ENCODE measurements around the gene PRKX.
A peak's percentile ranks its signal among the peaks of the same experiment; 100 is the strongest.
"Not testable (repeated sequence)": the region's sequence is repeated elsewhere in the genome, so short reads cannot be mapped to it uniquely, and the experiment has no call there.

PRKX gene

GRCh38 chrX:3717742-3718420, 4.4 kb upstream of the PRKX start:
- Histone ChIP-seq H3K79me2 (ENCODE audit: control insufficient read depth, low read length) (peaks cover under 1% of the 10 kb centered on the region), H3K9me3 (ENCODE audit: control insufficient read depth, insufficient read depth, low read length) (no peaks in the 10 kb centered on the region), H3K36me3 (ENCODE audit: control insufficient read depth, low read length) (no peaks in the 10 kb centered on the region), H3K9me2 (replicated peaks; ENCODE audit: control insufficient read depth, low read length) (no peaks in the 10 kb centered on the region), H3K4me2 (ENCODE audit: low read length) (no peak overlapping the region), H4K20me1 (ENCODE audit: control insufficient read depth, insufficient read depth, low read depth, low read length) (no peaks in the 10 kb centered on the region), H3K27me3 (ENCODE audit: control insufficient read depth, low read length) (no peaks in the 10 kb centered on the region), H3K27ac (ENCODE audit: low read depth, low read length) (no peak overlapping the region), H3K4me3 (ENCODE audit: low read length) (no peak overlapping the region), H3F3A (ENCODE audit: control insufficient read depth, insufficient read depth) (no peaks in the 10 kb centered on the region), H3K4me1 (ENCODE audit: control insufficient read depth, low read length) (peaks cover 4% of the 10 kb centered on the region; the same call in 1 of the 2 replicates)
- TF ChIP-seq CTCF (IDR thresholded peaks at IDR 0.05; ENCODE audit: low read depth, low read length, poor library complexity, severe bottlenecking) (no peak), EZH2phosphoT487 (IDR thresholded peaks at IDR 0.05; ENCODE audit: borderline replicate concordance, low read length) (no peak)

- Histone ChIP-seq H3K9me3 (ENCODE audit: control insufficient read depth, insufficient read depth, low read length) (no peaks in the 10 kb centered on the region), H3K27me3 (ENCODE audit: control insufficient read depth, low read length) (no peaks in the 10 kb centered on the region), H3K4me3 (ENCODE audit: low read length) (no peak overlapping the region), H3F3A (ENCODE audit: control insufficient read depth, insufficient read depth) (no peaks in the 10 kb centered on the region), H3K4me2 (ENCODE audit: low read length) (no peak overlapping the region), H3K79me2 (ENCODE audit: control insufficient read depth, low read length) (peaks cover 20% of the 10 kb centered on the region), H3K27ac (ENCODE audit: low read depth, low read length) (no peak overlapping the region), H3K4me1 (ENCODE audit: control insufficient read depth, low read length) (peaks cover 19% of the 10 kb centered on the region), H4K20me1 (ENCODE audit: control insufficient read depth, insufficient read depth, low read depth, low read length) (no peaks in the 10 kb centered on the region), H3K36me3 (ENCODE audit: control insufficient read depth, low read length) (no peaks in the 10 kb centered on the region), H3K9me2 (replicated peaks; ENCODE audit: control insufficient read depth, low read length) (no peaks in the 10 kb centered on the region)
- TF ChIP-seq EZH2phosphoT487 (IDR thresholded peaks at IDR 0.05; ENCODE audit: borderline replicate concordance, low read length) = no peak
Measured at GRCh38 chrX:3715921-3716320, 2.5 kb upstream of the PRKX start.

GRCh38 chrX:3714706-3715479, 1.4 kb upstream of the PRKX start:
- H3K4me3 ChIP-seq (ENCODE audit: low read length); H3K9me3 ChIP-seq (ENCODE audit: control insufficient read depth, insufficient read depth, low read length); H3K36me3 ChIP-seq (ENCODE audit: control insufficient read depth, low read length); H3K4me2 ChIP-seq (ENCODE audit: low read length); H3K27me3 ChIP-seq (ENCODE audit: control insufficient read depth, low read length); H3K27ac ChIP-seq (ENCODE audit: low read depth, low read length); H3K9me2 ChIP-seq (replicated peaks; ENCODE audit: control insufficient read depth, low read length); H4K20me1 ChIP-seq (ENCODE audit: control insufficient read depth, insufficient read depth, low read depth, low read length); H3F3A ChIP-seq (ENCODE audit: control insufficient read depth, insufficient read depth): not testable (repeated sequence)
- Histone ChIP-seq H3K79me2 (ENCODE audit: control insufficient read depth, low read length) (peaks cover 29% of the 10 kb centered on the region), H3K4me1 (ENCODE audit: control insufficient read depth, low read length) (peaks cover 23% of the 10 kb centered on the region)

- Histone ChIP-seq H3K36me3 (ENCODE audit: control insufficient read depth, low read length) (no peaks in the 10 kb centered on the region), H3K9me2 (replicated peaks; ENCODE audit: control insufficient read depth, low read length) (no peaks in the 10 kb centered on the region), H3K9me3 (ENCODE audit: control insufficient read depth, insufficient read depth, low read length) (no peaks in the 10 kb centered on the region), H4K20me1 (ENCODE audit: control insufficient read depth, insufficient read depth, low read depth, low read length) (no peaks in the 10 kb centered on the region), H3K79me2 (ENCODE audit: control insufficient read depth, low read length) (peaks cover 30% of the 10 kb centered on the region), H3K4me2 (ENCODE audit: low read length) (peak overlapping the region; percentile 63), H3K27ac (ENCODE audit: low read depth, low read length) (no peak overlapping the region), H3K4me3 (ENCODE audit: low read length) (peak overlapping the region; percentile 81), H3K4me1 (ENCODE audit: control insufficient read depth, low read length) (peaks cover 23% of the 10 kb centered on the region), H3K27me3 (ENCODE audit: control insufficient read depth, low read length) (no peaks in the 10 kb centered on the region), H3F3A (ENCODE audit: control insufficient read depth, insufficient read depth) (no peaks in the 10 kb centered on the region)
- TF ChIP-seq CTCF (IDR thresholded peaks at IDR 0.05; ENCODE audit: low read depth, low read length, poor library complexity, severe bottlenecking) (no peak), EZH2phosphoT487 (IDR thresholded peaks at IDR 0.05; ENCODE audit: borderline replicate concordance, low read length) (no peak)
Measured at GRCh38 chrX:3713937-3714434, 537 bp upstream of the PRKX start.

All from DOHH2 (cell line).